KG1 (cell line): ENCODE results near the gene DBF4B.
"Not testable (repeated sequence)": the region's sequence is repeated elsewhere in the genome, so short reads cannot be mapped to it uniquely, and the experiment has no call there.

Experiments used
- DNase-seq: peaks from one replicate; lab custom pipeline; 2025; lab: John Stamatoyannopoulos, UW

DBF4B gene

DNA sequence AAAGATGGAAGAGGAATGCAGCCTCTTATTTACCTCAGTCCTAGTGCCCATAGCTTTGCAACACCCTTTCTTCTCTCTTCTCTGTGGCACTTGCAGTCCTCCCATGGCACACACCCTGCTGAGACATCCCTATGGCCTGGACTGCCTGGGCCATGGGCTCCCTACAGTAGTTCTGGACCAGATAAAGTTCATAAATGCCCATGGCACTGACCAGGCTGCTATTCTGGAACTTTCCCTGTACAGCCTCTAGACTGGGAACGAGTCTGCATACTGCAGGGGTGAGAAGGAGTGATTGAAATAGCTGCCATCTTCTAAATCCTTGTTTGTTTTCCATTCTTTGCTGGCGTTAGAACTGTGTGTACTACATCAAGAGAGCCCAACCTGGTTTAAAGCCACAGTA lies 25.8 kb downstream of the DBF4B start:
- DNase-seq = no peak

DNA sequence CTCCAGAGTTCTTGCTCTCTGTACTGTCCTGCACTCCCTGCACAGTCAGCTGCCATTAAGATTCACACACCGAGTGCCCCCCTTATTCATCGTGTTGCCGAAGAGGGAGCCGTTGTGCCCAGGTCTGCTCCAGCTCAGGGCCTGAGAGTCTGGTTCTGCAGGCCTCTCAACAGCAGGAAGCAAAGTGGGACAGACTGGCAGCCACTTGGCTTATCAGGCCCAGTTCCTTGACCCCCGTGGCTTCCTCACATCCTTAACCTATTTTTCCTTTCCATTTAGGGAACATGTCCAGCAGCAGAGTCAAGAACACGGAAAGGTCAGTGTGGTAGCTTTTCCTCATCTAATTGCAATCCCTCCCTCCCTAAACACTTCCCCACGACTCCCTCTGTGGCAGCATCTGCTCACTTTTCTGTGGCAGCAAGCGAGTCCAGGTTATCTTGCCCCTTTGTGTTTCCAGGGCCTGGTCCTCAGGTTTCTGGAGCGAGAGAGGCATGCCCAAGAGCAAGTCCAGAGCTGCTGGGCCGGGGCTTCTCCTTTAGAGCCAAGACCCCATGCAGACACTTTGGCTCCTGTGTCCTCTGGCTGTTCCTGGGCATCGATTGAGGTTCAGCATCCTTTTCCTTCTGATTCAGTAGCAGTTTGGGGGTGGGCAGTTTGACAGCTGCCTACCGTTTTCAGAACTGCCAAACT lies 28.2 kb downstream of the DBF4B start:
- DNase-seq = no peak

DNA sequence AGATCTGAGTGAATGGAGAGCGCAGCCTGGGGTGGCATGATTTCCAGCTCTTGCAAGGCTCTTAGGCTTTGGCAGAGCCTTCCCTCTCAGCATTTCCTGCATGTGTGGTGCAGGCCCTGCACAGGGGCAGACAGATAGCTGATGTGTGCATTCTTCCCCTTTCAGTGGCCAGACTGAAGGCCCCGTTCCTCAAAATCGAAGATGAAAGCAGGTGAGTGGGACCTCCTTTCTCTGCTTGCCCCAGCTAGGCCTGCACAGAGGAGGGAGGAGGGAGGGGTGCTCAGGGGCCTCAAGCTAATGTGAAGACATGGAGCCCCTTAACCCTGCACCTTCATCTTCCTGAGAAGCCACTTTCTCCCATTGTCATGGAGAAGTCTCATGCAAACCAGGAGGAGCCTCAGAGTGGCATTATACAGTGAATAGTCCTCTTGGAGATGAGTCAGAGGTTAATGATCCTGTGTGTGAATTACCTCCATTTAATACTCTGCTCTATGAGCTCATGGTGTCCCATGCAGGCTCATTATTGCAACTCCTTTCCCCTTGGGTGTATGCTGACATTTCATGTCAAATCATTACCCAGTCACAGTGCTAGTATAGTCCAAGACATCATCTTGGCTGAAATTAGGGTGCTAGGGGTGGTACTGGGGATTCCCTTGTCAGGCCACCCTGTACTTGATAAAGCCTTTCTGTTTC lies 29.9 kb downstream of the DBF4B start:
- no peak for DNase-seq

DNA sequence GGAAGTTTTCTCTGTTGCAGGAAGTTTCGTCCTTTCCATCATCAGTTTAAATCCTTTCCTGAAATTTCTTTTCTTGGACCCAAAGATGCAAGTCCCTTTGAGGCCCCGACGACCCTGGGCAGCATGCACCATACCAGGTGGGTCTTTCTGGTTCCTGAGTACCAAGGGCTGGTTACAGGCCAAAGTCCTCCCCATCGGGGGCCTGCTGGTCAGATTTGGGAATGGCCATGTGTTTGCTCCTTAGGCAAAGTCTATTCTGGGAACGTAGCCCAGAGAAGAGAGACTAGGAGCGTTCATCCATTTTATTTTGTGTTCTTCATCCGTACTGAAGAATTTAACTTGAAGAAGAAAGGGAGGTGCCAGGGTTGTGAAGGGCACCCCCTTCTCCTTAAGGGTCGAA lies 32.9 kb downstream of the DBF4B start:
- no peak for DNase-seq

DNA sequence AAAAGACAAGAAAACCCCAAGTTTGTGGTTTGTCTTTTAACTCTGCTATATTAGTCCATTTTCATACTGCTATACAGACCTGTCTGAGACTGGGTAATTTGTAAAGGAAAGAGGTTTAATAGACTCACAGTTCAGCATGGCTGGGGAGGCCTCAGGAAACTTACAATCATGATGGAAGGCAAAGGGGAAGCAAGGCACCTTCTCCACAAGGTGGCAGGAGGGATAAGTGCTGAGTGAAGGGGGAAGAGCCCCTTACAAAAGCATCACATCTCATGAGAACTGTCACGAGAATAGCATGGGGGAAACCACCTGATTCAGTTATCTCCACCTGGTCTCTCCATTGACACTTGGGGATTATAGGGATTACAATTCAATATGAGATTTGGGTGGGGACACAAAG lies 36.8 kb downstream of the DBF4B start:
- DNase-seq = no peak

DNA sequence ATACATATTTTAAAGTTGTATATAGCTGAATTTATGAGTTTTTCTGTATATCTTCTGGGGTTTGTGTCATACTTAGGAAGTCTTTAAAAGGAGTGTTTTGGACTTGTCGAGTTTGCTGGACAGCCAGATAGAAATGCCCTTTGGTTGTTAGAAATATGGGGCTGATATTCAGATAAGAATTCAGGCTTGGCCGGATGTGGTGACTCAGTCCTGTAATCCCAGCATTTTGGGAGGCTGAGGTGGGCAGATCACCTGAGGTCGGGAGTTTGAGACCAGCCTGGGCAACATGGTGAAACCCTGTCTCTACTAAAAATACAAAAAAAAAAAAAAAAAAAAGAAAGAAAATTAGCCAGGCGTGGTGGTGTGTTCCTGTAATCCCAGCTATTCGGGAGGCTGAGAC lies 37.3 kb downstream of the DBF4B start:
- DNase-seq = not testable (repeated sequence)

DNA sequence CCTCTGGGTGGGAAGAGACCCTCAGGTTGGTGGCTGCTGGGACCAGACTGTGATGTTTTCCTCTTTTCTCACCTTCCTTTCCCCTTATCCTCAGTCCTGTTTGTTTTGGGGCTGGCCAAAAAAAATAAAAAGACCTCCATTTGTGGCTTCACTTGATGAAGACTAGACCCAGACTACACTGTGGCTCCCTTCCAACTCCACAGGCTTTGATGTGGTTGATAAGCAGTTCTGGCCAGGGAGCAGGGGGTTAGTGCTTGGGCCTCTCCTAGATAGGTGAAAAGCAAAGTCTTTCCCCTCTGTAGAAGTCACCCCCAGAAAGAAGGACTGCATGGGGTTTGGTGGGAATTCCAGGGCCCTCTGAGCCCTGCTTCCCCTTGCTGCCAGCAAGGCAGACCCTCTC lies 39.1 kb downstream of the DBF4B start:
- DNase-seq = no peak

DNA sequence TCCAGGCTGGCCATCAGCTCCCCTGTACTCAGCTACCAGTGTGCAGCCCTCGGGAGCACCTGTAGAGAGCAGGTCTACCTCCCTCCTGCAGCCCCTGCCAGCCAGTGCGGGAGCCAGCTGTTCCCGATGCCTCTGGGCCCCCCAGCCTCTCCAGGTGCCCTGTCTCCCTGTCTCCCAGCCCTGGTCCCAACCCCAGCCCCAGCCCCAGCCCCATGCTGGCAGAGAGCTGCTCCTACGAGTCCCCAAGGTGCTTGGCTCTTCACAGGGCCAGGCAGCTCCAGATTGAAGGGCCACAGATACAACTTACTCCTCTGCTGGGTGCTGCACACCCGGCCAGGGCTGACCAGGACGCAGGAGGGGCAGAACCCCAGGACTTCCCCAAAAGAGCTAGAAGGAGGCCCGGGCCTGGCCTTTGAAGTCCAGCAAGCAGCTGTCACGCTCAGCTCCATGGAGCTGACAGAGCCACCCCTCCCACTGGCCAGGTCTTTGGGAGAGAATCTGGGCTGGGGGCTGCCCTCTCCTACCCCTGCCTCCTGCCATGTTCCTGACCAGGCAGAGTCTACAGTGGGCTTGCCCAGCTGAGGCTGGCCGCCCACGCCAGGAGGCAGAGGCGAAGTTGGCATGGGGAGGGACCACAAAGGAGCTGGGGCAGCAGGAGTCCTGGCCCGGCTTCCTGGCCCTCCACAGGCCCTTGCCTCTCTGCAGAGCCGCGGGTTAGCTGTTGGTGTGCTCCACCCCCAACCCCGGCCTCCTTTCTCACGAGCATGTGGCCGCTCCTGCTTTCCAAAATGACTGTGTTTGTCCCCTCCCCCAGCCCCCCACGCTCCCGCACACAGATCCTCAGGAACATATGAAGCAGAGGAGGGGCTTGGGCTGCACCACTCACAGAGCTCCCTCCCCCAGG lies 40.9 kb downstream of the DBF4B start:
- no peak for DNase-seq

DNA sequence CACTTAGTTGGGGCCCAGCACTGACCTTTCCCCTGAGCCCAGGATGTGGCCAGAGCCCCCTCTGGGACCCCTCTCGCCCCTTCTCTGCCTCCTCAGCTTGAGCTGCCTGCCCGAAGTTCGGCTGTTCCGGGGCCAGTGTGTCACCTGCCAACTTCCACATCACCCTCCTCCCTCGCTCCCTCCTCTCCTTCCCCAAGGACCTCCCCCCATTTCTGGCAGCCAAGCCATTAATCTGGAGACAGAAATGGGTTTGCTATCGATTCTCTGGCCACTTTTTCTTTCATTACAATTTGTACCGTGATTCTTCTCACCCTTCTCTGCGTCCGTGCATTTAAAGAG lies 41.5 kb downstream of the DBF4B start:
- no peak for DNase-seq

DNA sequence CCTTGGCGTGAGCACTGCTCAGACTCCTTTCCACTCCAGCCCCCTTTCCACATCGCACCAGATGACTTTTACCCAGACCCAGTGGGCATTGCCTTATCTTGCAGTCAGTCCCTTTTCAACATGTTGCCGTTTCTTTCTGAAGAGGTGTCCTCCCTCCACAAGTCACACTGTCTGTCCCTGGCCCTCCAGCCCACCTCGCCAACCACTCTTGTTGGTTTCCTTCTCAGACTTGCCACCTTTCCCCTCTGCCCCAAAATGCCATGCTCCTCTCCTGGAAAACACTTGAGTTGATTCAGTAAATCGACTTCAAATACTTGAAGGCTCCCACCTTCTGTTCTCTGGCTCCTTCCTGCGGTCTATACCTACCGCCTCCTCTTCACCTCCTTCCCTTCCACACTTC lies 42.9 kb downstream of the DBF4B start:
- no peak for DNase-seq

DNA sequence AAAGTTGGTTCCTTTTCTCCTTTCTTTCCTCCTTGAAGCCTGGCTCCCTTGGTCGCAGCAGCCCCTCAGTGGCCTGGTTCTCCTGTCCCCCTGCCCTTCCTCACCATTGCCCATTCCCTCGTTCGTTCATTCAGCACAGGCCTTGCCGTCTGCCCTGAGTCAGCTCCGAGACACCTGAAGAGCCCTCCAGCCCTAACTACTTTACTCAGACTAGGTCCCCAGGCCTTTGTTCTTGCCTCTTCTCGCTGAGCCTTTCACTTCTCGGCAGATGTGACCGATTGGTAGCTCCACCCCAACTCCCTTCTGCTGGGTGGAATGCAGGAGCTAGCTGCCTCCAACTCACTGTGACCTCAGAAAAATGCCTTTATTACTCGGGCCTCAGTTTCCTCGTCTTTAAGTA lies 43.3 kb downstream of the DBF4B start:
- no peak for DNase-seq

DNA sequence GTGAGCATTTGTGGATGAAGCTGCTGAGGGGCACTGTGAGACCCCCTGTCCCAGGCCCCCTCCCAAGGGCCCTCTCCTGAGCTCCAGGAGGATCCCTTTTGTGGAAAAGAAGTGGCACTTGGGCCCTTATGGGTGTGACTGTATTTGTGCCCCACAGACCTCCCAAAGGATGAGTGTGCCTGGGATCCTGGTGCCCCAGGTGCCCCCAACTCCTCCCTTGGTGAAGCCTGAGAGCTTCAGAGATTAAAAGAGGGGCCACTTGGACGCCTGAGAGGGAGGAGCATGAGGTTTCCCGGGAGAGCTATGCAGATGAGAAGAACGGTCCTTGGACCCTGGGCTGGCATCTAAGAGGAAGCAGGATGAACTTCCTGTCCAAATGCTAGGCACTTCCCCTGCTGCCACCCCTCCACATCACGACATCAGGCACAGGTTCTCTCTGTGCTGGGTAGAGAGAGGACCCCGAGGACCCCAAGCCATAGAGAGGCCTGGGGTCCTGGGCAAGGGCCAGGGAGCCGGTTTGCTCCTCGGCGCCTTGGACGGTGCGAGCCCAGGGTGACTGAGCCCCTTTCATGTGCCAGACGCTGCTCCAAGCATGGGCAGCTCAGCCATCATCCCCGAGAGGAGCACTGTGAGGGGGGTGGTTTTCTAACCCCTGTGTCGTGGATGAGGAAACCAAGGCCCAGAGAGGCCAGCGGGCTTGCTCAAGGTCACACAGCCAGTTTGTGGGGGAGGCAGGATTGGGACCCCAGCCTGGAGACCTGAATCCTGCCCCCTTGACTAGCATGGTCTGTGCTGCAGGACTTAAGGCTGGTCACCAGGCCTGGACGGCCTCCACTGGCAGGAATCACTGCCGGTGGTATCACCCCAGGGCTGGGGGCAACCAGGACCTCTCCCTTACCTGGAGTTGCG lies 44.7 kb downstream of the DBF4B start:
- DNase-seq = no peak

DNA sequence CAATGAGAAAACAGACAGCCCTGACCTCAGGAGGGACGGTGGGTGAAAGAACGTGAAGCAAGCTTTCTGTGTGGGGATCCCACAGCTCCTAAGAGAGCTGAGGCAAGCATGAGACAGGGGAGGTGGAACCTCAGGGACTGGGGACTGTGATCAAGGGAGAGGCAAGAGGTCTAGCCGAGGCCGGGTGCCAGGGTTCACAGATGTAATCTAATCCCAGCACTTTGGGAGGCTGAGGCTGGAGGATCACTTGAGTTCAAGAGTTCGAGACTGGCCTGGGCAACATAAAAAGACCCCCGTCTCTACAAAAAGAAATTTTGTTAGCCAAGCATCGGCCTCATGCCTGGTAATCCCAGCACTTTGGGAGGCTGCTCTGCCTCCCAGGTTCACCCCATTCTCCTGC lies 45.8 kb downstream of the DBF4B start:
- no peak for DNase-seq

DNA sequence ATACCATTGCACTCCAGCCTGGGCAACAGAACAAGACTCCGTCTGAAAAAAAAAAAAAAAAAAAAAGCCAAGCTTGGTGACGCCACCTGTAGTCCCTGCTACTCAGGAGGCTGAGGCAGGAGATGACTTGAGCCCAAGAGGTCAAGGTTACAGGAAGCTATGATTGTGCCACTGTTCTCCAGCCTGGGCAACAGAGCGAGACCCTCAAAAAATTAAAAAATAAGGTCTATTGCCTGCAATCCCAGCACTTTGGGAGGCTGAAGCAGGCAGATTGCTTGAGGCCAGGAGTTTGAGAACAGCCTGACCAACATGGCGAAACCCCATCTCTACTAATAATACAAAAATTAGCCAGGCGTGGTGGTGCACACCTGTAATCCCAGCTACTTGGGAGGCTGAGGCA lies 46.7 kb downstream of the DBF4B start:
- not testable (repeated sequence) for DNase-seq

DNA sequence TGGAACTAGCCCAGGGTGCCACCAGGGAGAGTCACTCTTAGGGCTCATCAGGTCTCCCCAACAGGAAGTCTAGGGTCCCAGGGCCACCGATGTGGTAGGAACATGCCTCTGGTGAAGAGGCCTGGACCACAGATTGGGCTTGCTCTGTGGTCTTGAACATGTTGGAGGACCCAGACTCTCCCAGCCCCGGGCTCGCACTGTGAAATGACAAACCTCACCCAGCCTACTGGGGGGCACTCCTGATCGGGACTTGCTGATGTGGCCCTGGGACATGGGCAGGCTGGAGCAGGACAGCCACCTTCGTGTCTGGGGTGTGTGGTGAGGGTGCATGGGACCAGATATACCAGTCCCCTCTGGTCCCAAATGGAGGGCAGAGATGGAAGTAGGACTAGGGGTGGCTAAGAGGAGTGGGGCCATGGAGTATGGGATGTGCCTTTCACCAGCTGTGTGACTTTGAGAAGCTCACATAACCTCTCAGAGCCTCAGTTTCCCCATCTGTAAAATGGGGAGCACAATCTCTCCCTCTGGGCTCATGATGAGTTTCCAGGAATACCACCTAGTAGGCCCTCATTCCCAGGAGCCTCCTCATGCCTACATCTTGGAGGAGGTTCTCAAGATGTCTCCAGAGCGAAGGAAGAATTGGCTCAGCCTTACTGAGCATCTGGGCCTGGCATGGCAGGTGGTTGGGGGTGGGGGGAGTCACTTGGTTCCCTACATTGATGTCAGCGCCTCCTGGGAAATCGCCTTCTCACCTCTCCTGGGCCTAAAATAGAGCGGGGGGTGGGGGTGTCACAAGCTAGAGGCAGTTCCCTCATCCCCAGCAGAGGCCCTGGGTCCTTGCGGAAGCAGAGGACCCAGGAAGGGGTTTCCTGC lies 48.8 kb downstream of the DBF4B start:
- no peak for DNase-seq

DNA sequence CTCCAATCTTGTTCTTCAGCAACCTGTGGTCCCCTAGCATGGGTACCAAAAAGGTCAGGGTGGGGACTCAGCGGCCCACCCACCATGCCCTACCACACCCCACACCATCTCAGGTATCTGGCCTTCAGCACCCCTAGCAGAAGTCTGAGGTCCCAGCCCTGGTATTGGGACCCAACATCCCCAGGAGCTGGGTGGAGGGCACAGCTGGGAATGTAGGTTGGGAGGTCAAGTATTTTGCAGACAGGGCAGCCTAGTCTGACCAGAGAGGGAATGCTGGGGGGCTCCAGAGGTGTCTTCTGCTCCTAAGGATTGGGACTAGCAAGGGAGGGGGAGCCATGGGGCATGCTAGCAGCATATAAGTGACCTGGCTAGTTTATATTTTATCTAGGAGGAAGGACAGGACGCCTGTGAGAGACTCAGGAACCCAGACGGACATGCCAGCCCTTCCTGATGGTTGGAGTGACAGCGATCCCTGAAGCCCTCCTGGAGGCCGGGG lies 49.5 kb downstream of the DBF4B start:
- no peak for DNase-seq

DNA sequence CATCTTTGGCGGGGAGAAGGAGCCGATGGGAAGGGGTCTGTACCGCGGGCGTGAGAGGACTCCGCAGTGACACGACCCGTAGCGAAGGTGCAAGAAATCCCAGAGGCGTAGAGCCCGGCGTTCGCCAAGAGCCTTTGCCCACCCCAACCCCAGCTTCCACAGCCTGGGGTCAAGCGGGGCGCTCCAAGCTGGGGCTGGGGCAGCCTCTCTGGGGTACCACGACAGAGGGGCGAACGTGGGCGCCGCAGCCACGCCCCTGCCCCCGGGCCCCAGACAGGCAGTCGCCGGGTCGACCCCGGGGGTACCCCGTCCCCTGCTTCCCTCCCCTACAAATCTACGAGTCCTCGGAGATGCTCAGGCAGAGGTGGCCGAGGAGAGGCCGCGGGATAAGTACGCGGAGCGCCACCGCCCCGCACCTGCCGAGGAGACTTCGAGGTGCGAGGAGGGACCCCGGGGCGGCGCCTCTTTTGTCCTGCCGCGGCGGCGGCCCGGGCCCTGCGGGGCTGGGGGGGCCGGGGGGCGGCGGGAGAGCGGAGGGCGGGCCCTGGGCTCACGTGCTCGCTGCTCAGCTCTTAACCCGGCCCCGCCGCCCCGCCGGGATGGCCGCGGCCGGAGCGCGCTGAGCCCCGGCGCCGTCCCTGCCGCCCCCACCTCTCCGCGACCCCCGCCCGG lies 50.1 kb downstream of the DBF4B start, which contains the start of gene ADAM11:
TSS of gene ADAM11 (plus strand) at position 575 of the 672 bp plus-strand sequence. CDS start 212 bp downstream, outside the sequence.
- no peak for DNase-seq

DNA sequence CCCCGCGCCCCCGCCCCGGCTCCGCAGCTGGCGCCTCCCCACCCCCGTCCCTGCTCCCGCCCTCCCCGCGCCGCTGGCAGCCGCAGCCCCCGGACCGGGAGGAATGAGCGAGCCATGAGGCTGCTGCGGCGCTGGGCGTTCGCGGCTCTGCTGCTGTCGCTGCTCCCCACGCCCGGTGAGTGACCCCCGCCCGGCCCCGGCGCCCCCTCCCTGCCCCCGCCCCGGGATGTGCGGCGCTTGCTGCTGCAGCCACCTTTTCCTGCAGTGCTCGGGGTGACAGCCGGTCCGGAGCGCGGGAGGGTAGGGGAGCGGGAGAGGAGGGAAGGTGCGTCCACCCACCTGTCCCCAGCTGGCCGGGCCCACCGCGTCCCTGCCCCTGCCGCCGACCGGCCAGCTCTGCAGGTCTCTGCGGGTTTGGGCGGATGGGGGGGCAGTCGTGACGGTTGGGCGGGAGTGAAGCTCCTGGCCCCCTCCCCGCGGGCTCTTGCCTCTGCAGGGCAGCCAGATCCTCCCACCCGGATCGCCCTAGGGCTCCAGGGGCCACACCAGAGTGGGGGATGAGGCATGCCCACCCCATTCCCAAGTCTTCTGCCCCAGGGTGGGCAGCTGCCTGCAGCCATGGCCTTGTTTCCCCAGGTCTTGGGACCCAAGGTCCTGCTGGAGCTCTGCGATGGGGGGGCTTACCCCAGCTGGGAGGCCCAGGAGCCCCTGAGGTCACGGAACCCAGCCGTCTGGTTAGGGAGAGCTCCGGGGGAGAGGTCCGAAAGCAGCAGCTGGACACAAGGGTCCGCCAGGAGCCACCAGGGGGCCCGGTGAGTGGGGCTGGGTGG lies 50.8 kb downstream of the DBF4B start:
- no peak for DNase-seq

DNA sequence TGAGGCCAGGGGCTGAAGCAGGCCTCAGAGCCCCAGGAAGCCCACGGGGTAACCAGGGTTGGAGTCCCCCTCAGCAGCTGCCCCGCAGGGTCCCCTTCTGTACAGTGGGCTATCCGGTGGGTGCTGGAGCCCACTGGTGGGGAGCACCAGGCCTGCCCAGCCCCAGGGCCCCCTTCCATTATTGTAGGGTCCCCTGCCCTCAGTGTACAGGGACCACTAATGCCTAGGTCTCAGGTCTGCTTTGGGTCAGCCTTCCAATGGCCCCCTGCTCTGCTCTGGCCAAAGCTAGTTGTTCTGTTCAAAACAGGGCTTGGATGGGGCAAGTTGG lies 51.4 kb downstream of the DBF4B start:
- DNase-seq = no peak
